Activated CD4-positive, alpha-beta T cell treated with anti-CD3 and anti-CD28 coated beads, Interleukin-2, Interleukin-4, amounts not matched to agents 100 ng/mL and 50 ng/mL, durations not matched to agents 16 hours and 8 hours (primary cell): ENCODE data around the gene ADAMTS20.
"Not testable (repeated sequence)": the region's sequence is repeated elsewhere in the genome, so short reads cannot be mapped to it uniquely, and the experiment has no call there.

Source experiments
- DNase-seq: peaks from one replicate; pipeline ENCODE4 v3.0.0-alpha.2; 2020; ENCODE audit warnings: low spot score

ADAMTS20 gene

GRCh38 chr12:43551971-43552559 lies at the start of gene ADAMTS20:
Gene ADAMTS20, minus strand, starts transcription at chr12:43552203. Its CDS starts 282 bp downstream, at chr12:43551921.
- DNase-seq = no peak

- no peak for DNase-seq
These were observed 47.7 kb upstream of the ADAMTS20 start for GRCh38 chr12:43599708-43600107.

GRCh38 chr12:43599066-43599465 lies 47.1 kb upstream of the ADAMTS20 start:
- no peak for DNase-seq

GRCh38 chr12:43590307-43590706 lies 38.3 kb upstream of the ADAMTS20 start:
- DNase-seq = no peak

GRCh38 chr12:43586646-43587245 lies 34.7 kb upstream of the ADAMTS20 start:
- no peak for DNase-seq

- DNase-seq = no peak
These were observed 33.7 kb upstream of the ADAMTS20 start for GRCh38 chr12:43585676-43586075.

GRCh38 chr12:43580601-43581000 lies 28.6 kb upstream of the ADAMTS20 start:
- no peak for DNase-seq

GRCh38 chr12:43579206-43579605 lies 27.2 kb upstream of the ADAMTS20 start:
- DNase-seq = no peak

- DNase-seq = no peak
These were observed 26.8 kb upstream of the ADAMTS20 start for GRCh38 chr12:43578782-43579181.

- DNase-seq = no peak
These were observed 25.4 kb upstream of the ADAMTS20 start for GRCh38 chr12:43577381-43577780.

- no peak for DNase-seq
These were observed 24.2 kb upstream of the ADAMTS20 start for GRCh38 chr12:43576162-43576561.

GRCh38 chr12:43571885-43572284 lies 19.9 kb upstream of the ADAMTS20 start:
- no peak for DNase-seq

- DNase-seq = no peak
These were observed 4.1 kb upstream of the ADAMTS20 start for GRCh38 chr12:43556057-43556456.

- no peak for DNase-seq
These were observed 578 bp downstream of the ADAMTS20 start for GRCh38 chr12:43551279-43551970.

- no peak for DNase-seq
These were observed 1.2 kb downstream of the ADAMTS20 start for GRCh38 chr12:43550831-43551271.

GRCh38 chr12:43544703-43545102 lies 7.3 kb downstream of the ADAMTS20 start:
- DNase-seq = no peak

- DNase-seq = no peak
These were observed 11.5 kb downstream of the ADAMTS20 start for GRCh38 chr12:43540470-43540869.

GRCh38 chr12:43537675-43538074 lies 14.3 kb downstream of the ADAMTS20 start:
- DNase-seq = not testable (repeated sequence)

- DNase-seq = no peak
These were observed 36.0 kb downstream of the ADAMTS20 start for GRCh38 chr12:43516045-43516444.

GRCh38 chr12:43501703-43502102 lies 50.3 kb downstream of the ADAMTS20 start:
- DNase-seq = peak; percentile 1

GRCh38 chr12:43493261-43493797 lies 58.7 kb downstream of the ADAMTS20 start:
- no peak for DNase-seq

GRCh38 chr12:43482311-43483085 lies 69.5 kb downstream of the ADAMTS20 start:
- DNase-seq = no peak
